Neural cell (in vitro differentiated cells): Measurements from ENCODE around the gene REXO1.

Experiments used
- CTCF ChIP-seq: fragments of 450-650 bp; IDR thresholded peaks from 2 replicates; pipeline ENCODE4 v1.5.1; 2014; ENCODE audit warnings: antibody characterized with exemption, mild to moderate bottlenecking, moderate library complexity; ENCODE audit not compliant: poor library complexity, severe bottlenecking
- EP300 ChIP-seq: fragments of 450-650 bp; conservative IDR thresholded peaks from 2 replicates; pipeline ENCODE4 v1.6.1; 2014; ENCODE audit warnings: antibody characterized with exemption, mild to moderate bottlenecking, moderate library complexity; ENCODE audit not compliant: poor library complexity, severe bottlenecking
- EZH2 ChIP-seq: fragments of 200-600, 300-800 bp; shearing (Covaris generic), sonication (generic); IDR thresholded peaks from 2 replicates; pipeline ENCODE4 v1.6.1; 2014; ENCODE audit warnings: antibody characterized with exemption, low read length, borderline replicate concordance, mild to moderate bottlenecking; ENCODE audit not compliant: insufficient read depth, poor library complexity, severe bottlenecking
- POLR2AphosphoS5 ChIP-seq: IDR thresholded peaks from 2 replicates; pipeline ENCODE4 v1.6.1; 2012
- RAD21 ChIP-seq: fragments of 450-650 bp; conservative IDR thresholded peaks from 2 replicates; pipeline ENCODE4 v1.6.1; 2014; ENCODE audit warnings: antibody characterized with exemption, mild to moderate bottlenecking, moderate library complexity

- TF ChIP-seq CTCF, result no peak
- TF ChIP-seq POLR2AphosphoS5, result no peak
- no peak for TF ChIP-seq EP300
- no peak for TF ChIP-seq EZH2
- no peak for TF ChIP-seq RAD21
Observed at GRCh38 chr19:1849886-1850398, 1.7 kb upstream of the REXO1 start.
